Dermis microvascular lymphatic vessel endothelial cell (primary cell): ENCODE results near the gene ZNF608. TPM values are rescaled to one million over a fixed set of nuclear protein-coding genes. Genes with fewer than 3 reads are reported as not detected.
A peak's percentile ranks its signal among the peaks of the same experiment; 100 is the strongest.

Experiments
- DNase-seq, 2 donors: peaks; one replicate each; pipeline versions ENCODE4 v3.0.0 to v3.0.0-alpha.2; 2010; ENCODE audit warnings: low read depth in 2 of 2
- total RNA-seq: library from RNA; depleted of rRNA; stranded (reverse); fragments of >200 nt; gene quantifications from 2 replicates; pipeline ENCODE4 v1.2.1, GENCODE V29; 2014

The ZNF608 gene
- total RNA-seq, 1 donor from 2014 or later: 10.9 TPM

- no peak for DNase-seq
Observed at GRCh38 chr5:124719113-124719967, 27.1 kb downstream of the ZNF608 start.

- peak in 1 of 2 donors; percentile 17 for DNase-seq
Observed at GRCh38 chr5:124718380-124718789, 28.1 kb downstream of the ZNF608 start.

- no peak for DNase-seq
Observed at GRCh38 chr5:124716169-124716568, 30.3 kb downstream of the ZNF608 start.

- no peak for DNase-seq
Observed at GRCh38 chr5:124714910-124715309, 31.5 kb downstream of the ZNF608 start.

GRCh38 chr5:124713595-124713994 lies 32.8 kb downstream of the ZNF608 start:
- no peak for DNase-seq

GRCh38 chr5:124712731-124713305 lies 33.6 kb downstream of the ZNF608 start:
- DNase-seq: no peak

GRCh38 chr5:124708086-124708485 lies 38.4 kb downstream of the ZNF608 start:
- DNase-seq: no peak

GRCh38 chr5:124707520-124707919 lies 38.9 kb downstream of the ZNF608 start:
- no peak for DNase-seq

- DNase-seq: no peak
Observed at GRCh38 chr5:124706729-124707361, 39.6 kb downstream of the ZNF608 start.

GRCh38 chr5:124706051-124706450 lies 40.4 kb downstream of the ZNF608 start:
- DNase-seq: no peak

- DNase-seq: no peak
Observed at GRCh38 chr5:124705577-124705976, 40.9 kb downstream of the ZNF608 start.

- DNase-seq: no peak
Observed at GRCh38 chr5:124704594-124705284, 41.7 kb downstream of the ZNF608 start.

- no peak for DNase-seq
Observed at GRCh38 chr5:124703995-124704394, 42.4 kb downstream of the ZNF608 start.

GRCh38 chr5:124702525-124702924 lies 43.9 kb downstream of the ZNF608 start:
- no peak for DNase-seq

GRCh38 chr5:124701873-124702425 lies 44.5 kb downstream of the ZNF608 start:
- DNase-seq: no peak

- no peak for DNase-seq
Observed at GRCh38 chr5:124701016-124701415, 45.4 kb downstream of the ZNF608 start.

- DNase-seq: no peak
Observed at GRCh38 chr5:124700333-124700732, 46.1 kb downstream of the ZNF608 start.

GRCh38 chr5:124698770-124699169 lies 47.7 kb downstream of the ZNF608 start:
- no peak for DNase-seq

- no peak for DNase-seq
Observed at GRCh38 chr5:124697933-124698591, 48.4 kb downstream of the ZNF608 start.

- no peak for DNase-seq
Observed at GRCh38 chr5:124697501-124697900, 48.9 kb downstream of the ZNF608 start.

- DNase-seq: no peak
Observed at GRCh38 chr5:124696898-124697297, 49.5 kb downstream of the ZNF608 start.
